ENCODE measurements around the gene JAGN1.

- TF ChIP-seq CTCF (optimal IDR thresholded peaks at IDR 0.05 in 1 of 3, IDR thresholded peaks at IDR 0.05 in 1 of 3, conservative IDR thresholded peaks at IDR 0.05 in 1 of 3; ENCODE audit: extremely low read depth in 1 of 3, insufficient read depth in 2 of 3, low read length in 3 of 3), result no peak
- no peak for TF ChIP-seq EZH2 (IDR thresholded peaks at IDR 0.05; ENCODE audit: low read length)
Observed at GRCh38 chr3:9859530-9860025, 30.8 kb upstream of the JAGN1 start.

Data from keratinocyte (primary cell).